HG03575 (cell line): ENCODE data around the gene RDM1.

Source experiments
- ATAC-seq: cut with Tn5 transposase; IDR thresholded peaks from one replicate; pipeline ENCODE4 v1.9.1; 2021; ENCODE audit not compliant: unreplicated experiment, insufficient number of reproducible peaks, low FRiP score; ENCODE audit errors: extremely low read depth

Gene RDM1

DNA sequence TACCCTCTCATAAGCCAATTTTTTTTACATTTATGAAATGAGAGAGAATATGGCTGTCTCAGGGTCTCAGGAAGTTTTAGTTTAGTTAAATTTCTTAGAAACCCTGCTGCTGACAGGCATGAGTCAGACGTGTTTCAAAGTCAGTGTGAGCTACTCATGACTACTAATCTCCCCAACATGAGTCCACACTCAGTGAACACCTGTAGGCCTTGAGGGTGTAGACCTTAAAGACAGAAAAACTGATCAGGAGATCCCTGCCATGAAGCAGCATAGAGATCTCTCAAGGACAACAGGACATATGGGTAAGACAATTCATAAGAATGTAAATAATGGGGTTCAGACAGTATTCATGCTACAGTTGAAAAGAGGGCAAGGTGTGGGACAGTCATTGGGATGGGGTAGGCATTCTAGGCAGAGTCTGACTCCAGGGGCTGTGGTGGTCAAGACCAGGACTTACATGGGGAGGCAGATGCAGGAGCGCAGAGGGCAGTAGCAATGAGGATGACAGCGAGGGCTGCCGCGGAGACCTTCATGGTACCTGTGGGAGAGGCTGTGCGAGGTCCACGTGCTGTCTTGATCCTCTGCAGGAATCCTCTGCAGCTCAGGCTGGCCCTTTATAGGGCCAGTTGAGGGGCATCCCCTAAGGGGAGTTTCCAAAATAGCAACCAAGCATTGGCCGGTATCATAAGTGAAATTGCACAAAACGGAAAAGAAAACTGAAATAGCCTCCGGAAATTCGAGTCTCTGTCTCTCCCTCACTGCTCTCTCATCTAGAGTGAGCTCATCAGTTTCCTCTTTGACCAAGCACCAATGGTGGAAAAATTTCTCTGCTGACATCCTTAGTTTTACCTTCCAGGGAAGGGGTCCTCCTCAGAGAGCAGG, 50.6 kb downstream of the RDM1 start, which contains the start of gene CCL5:
Gene CCL5 (minus strand): TSS at position 588 of the 882 bp plus-strand sequence.
- ATAC-seq, result peak; percentile 72

- no peak for ATAC-seq
These were observed 52.2 kb downstream of the RDM1 start for GRCh38 chr17:35878361-35878760.

DNA sequence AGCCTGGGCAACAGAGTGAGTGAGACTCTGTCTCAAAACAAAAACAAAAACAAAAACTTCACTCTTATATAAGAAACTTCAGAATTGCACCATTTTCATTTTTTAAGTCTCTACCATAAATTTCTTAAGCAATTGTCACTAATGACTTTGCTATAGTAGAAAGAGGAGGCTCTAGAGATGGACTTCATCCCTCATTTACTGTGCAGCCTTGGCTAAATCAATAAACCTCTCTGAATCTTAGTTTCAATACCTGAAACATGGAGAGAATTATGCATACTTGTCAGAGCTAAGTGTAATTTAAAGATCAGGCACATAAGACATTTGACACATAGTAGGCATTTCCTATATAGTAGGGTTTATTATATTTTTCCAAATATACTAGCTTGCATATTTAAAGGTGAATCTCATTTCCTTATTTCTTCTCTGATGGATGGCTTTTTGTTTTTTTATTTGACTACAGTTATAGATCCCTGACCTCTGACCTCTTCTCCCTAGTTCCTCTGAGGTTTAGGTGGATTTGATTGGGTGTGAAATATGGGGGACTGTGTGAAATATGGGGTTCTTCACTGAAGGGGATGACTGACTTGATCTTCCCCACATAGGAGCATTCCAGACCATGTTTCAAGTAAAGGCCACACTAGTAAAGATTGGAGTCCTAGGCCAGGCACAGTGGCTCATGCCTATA, 53.1 kb downstream of the RDM1 start:
- no peak for ATAC-seq

GRCh38 chr17:35876534-35876933, 54.0 kb downstream of the RDM1 start:
- no peak for ATAC-seq

GRCh38 chr17:35875800-35876139, 54.8 kb downstream of the RDM1 start:
- no peak for ATAC-seq

GRCh38 chr17:35875072-35875799, 55.3 kb downstream of the RDM1 start:
- no peak for ATAC-seq

- no peak for ATAC-seq
These were observed 58.2 kb downstream of the RDM1 start for GRCh38 chr17:35872196-35872980.

GRCh38 chr17:35870906-35871819, 59.4 kb downstream of the RDM1 start:
- ATAC-seq, result no peak

DNA sequence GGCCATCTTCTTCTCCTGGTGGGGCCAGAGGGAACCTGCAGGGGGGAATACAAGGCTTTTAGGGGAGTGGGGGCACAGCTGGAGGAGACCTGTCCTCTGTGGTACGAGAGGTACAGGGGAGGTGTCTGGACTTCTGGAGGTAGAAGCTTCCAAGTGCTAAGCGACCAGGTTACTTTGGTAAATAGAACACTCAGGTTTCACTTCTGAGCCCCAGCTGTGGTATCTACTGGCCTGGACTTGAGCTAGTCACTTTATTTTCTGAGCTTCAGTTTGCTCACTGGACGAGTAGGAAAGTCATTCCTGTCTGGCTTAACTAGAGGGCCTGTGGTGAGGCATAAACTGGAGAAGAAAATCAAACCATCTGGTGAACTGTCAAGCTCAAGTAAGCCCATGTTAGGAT, 61.8 kb downstream of the RDM1 start, which contains the start of gene HEATR9:
Gene HEATR9 (minus strand): TSS at position 155 of the 400 bp plus-strand sequence. CDS start 149 bp downstream, at position 6.
- ATAC-seq, result no peak
